ENCODE measurements around the gene ALG2.

GRCh38 chr9:99270491-99270890, 48.7 kb upstream of the ALG2 start:
- no peak for TF ChIP-seq YY1 (IDR thresholded peaks at IDR 0.05; ENCODE audit: insufficient read depth, insufficient read length)
- TF ChIP-seq ZNF274 (IDR thresholded peaks at IDR 0.05; ENCODE audit: low read depth, low read length) = no peak
